ENCODE data around the gene NCAM1. TPM values are rescaled to one million over a fixed set of nuclear protein-coding genes. Genes with fewer than 3 reads are reported as not detected.

The NCAM1 gene
- polyA plus RNA-seq, 1 donor (not counting 4 experiments of a cell fraction or from before 2014, with no cell fraction given) = 0.04 TPM

DNA sequence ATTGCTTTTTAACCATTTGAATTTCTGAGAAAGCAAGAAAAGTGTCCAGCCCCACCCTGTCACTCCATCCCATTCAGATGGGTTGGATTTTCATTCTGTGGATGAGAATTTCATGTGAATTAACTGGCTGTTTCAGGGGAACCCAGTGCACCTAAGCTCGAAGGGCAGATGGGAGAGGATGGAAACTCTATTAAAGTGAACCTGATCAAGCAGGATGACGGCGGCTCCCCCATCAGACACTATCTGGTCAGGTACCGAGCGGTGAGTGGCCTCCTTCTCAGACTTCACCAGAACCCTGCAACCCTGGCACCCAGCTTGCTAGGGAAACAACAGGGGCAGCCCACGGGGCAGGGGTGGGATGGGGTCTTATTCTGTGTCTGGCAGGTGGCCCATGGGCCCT, 294.5 kb downstream of the NCAM1 start:
- no peaks in the 10 kb centered on the region for H4K20me1 ChIP-seq (ENCODE audit: control insufficient read depth, extremely low read depth, insufficient read depth, low read length)
- dilution Hi-C loops (cut with MboI; ENCODE audit: extremely low pct_ligation_motif_present, low sequenced_read_pairs) = no loop called here
- H3K9me3 ChIP-seq (ENCODE audit: control insufficient read depth, low read depth, low read length) = no peaks in the 10 kb centered on the region
- no peak overlapping the region for H3K4me2 ChIP-seq (ENCODE audit: control insufficient read depth, extremely low read depth, insufficient read depth, low read depth, low read length)
- H3K27ac ChIP-seq (ENCODE audit: control insufficient read depth, insufficient read depth, low read length) = no peak overlapping the region
- no peak overlapping the region for H3K9ac ChIP-seq (ENCODE audit: control insufficient read depth, extremely low read depth, insufficient read depth, low read length)
- no peaks in the 10 kb centered on the region for H3K27me3 ChIP-seq (ENCODE audit: control insufficient read depth, extremely low read depth, insufficient read depth, low read length)
- no peak overlapping the region for H2AFZ ChIP-seq (ENCODE audit: control insufficient read depth, low read length)
- peaks cover 14% of the 10 kb centered on the region for H3K4me1 ChIP-seq (ENCODE audit: control insufficient read depth, extremely low read depth, insufficient read depth, low read length)
- H3K79me2 ChIP-seq (ENCODE audit: control insufficient read depth, insufficient read depth, low read length) = no peaks in the 10 kb centered on the region
- no peaks in the 10 kb centered on the region for H3K36me3 ChIP-seq (ENCODE audit: control insufficient read depth in 2 of 2, extremely low read depth in 1 of 2, insufficient read depth in 2 of 2, low read length in 2 of 2)
- TF ChIP-seq, protein P1, sequence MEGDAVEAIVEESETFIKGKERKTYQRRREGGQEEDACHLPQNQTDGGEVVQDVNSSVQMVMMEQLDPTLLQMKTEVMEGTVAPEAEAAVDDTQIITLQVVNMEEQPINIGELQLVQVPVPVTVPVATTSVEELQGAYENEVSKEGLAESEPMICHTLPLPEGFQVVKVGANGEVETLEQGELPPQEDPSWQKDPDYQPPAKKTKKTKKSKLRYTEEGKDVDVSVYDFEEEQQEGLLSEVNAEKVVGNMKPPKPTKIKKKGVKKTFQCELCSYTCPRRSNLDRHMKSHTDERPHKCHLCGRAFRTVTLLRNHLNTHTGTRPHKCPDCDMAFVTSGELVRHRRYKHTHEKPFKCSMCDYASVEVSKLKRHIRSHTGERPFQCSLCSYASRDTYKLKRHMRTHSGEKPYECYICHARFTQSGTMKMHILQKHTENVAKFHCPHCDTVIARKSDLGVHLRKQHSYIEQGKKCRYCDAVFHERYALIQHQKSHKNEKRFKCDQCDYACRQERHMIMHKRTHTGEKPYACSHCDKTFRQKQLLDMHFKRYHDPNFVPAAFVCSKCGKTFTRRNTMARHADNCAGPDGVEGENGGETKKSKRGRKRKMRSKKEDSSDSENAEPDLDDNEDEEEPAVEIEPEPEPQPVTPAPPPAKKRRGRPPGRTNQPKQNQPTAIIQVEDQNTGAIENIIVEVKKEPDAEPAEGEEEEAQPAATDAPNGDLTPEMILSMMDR (optimal IDR thresholded peaks at IDR 0.05 in 1 of 3, IDR thresholded peaks at IDR 0.05 in 1 of 3, conservative IDR thresholded peaks at IDR 0.05 in 1 of 3; ENCODE audit: extremely low read depth in 1 of 3, insufficient read depth in 2 of 3, low read length in 3 of 3) = no peak
- no peak for TF ChIP-seq EZH2 (IDR thresholded peaks at IDR 0.05; ENCODE audit: low read length)
- FAIRE-seq (no peak), DNase-seq (ENCODE audit: low read depth, low spot score) (no peak)
- no peaks in the 10 kb centered on the region for H3K9me1 ChIP-seq (ENCODE audit: control insufficient read depth, extremely low read depth, insufficient read depth, low read length)
- H3K4me3 ChIP-seq (ENCODE audit: control insufficient read depth in 2 of 3, extremely low read depth in 1 of 3, insufficient read depth in 2 of 3, low read depth in 1 of 3, low read length in 3 of 3) = no peak overlapping the region

DNA sequence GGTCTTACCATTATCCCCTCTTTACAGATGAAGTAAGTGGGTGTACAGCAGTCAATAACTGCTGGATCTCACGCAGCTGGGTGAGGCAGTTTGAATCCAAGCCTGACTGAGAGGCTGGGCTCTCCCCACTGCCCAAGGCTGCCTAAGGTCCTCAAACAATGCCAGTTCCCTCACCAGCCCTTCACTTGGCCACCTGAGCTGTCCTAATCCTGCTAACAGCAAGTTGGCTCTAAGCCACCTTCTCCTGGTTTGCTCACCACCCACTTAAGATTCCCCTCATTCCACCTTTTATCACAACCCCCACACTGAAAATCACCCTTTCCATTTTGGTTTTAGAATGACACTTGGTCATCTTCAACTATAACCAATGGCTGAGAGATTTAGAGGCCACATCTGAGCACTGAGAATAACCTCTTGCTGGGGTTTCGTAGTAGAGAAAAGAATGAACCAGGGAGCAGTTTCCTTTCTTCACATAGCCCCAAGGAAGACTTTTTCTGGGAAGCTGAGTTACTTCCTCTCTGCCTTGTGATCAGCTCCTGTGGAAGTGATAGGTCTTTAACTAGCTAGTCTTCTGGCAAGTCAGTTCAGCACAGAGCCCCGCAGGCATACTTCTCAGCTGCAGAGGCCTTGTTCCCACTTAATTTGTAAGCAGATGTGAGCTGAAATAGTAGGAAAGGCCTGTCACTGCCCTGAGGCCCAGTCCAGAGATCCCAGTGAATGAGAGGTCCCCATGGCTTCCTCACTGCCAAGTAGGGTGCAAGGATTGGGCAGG, 295.4 kb downstream of the NCAM1 start:
- Histone ChIP-seq H3K36me3 (ENCODE audit: control insufficient read depth in 2 of 2, extremely low read depth in 1 of 2, insufficient read depth in 2 of 2, low read length in 2 of 2) (no peaks in the 10 kb centered on the region), H3K9me3 (ENCODE audit: control insufficient read depth, low read depth, low read length) (no peaks in the 10 kb centered on the region), H2AFZ (ENCODE audit: control insufficient read depth, low read length) (no peak overlapping the region), H3K9me1 (ENCODE audit: control insufficient read depth, extremely low read depth, insufficient read depth, low read length) (no peaks in the 10 kb centered on the region), H4K20me1 (ENCODE audit: control insufficient read depth, extremely low read depth, insufficient read depth, low read length) (no peaks in the 10 kb centered on the region), H3K79me2 (ENCODE audit: control insufficient read depth, insufficient read depth, low read length) (no peaks in the 10 kb centered on the region), H3K27me3 (ENCODE audit: control insufficient read depth, extremely low read depth, insufficient read depth, low read length) (no peaks in the 10 kb centered on the region), H3K4me2 (ENCODE audit: control insufficient read depth, extremely low read depth, insufficient read depth, low read depth, low read length) (no peak overlapping the region), H3K4me1 (ENCODE audit: control insufficient read depth, extremely low read depth, insufficient read depth, low read length) (peaks cover 14% of the 10 kb centered on the region), H3K27ac (ENCODE audit: control insufficient read depth, insufficient read depth, low read length) (no peak overlapping the region), H3K9ac (ENCODE audit: control insufficient read depth, extremely low read depth, insufficient read depth, low read length) (no peak overlapping the region), H3K4me3 (ENCODE audit: control insufficient read depth in 2 of 3, extremely low read depth in 1 of 3, insufficient read depth in 2 of 3, low read depth in 1 of 3, low read length in 3 of 3) (no peak overlapping the region)
- dilution Hi-C loops (cut with MboI; ENCODE audit: extremely low pct_ligation_motif_present, low sequenced_read_pairs) = no loop called here
- DNase-seq (ENCODE audit: low read depth, low spot score) (peak; percentile 26), FAIRE-seq (peak; percentile 32)
- no peak for TF ChIP-seq EZH2 (IDR thresholded peaks at IDR 0.05; ENCODE audit: low read length)
- TF ChIP-seq, protein P1 (optimal IDR thresholded peaks at IDR 0.05 in 1 of 3, IDR thresholded peaks at IDR 0.05 in 1 of 3, conservative IDR thresholded peaks at IDR 0.05 in 1 of 3; ENCODE audit: extremely low read depth in 1 of 3, insufficient read depth in 2 of 3, low read length in 3 of 3) = no peak
